Hepatocyte (in vitro differentiated cells): Measurements from ENCODE around the gene AOPEP.

ENCODE experiments used
- EZH2 ChIP-seq: fragments of 200-600 bp; sonication (generic); IDR thresholded peaks from 2 replicates; pipeline ENCODE4 v1.6.1; 2016; ENCODE audit warnings: antibody characterized with exemption, mild to moderate bottlenecking, borderline replicate concordance
- EZH2phosphoT487 ChIP-seq: fragments of 200-600 bp; sonication (generic); IDR thresholded peaks from one replicate; pipeline ENCODE4 v1.6.1; 2018; ENCODE audit warnings: antibody characterized with exemption, mild to moderate bottlenecking, low read depth, moderate library complexity; ENCODE audit not compliant: unreplicated experiment, severe bottlenecking
- TF ChIP-seq, protein P1 (sequence below): fragments of 200-600 bp; sonication (generic); IDR thresholded peaks from 2 replicates; pipeline ENCODE4 v1.5.1; 2016; ENCODE audit warnings: antibody characterized with exemption, mild to moderate bottlenecking; ENCODE audit not compliant: poor library complexity

DNA sequence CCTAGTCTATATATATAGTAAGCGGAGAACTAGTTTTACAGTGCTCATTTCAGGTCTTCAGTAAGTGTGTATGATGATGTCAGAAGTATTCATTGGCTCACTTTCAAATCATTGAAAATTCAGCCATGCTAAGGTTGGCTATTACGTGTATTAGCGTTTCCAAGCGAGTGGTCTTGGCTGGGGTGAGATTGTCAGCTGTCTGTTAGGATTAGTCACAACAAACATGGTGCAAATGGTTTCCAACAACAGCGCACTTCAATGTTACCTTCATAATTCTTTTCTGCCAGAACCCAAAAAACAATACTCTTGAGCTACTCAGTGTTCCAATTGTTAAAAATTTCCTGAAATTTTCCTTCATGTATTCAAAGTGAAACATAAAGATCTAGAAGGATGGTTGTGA lies 283.0 kb downstream of the AOPEP start:
- TF ChIP-seq EZH2 (no peak), EZH2phosphoT487 (no peak)
- TF ChIP-seq, protein P1, sequence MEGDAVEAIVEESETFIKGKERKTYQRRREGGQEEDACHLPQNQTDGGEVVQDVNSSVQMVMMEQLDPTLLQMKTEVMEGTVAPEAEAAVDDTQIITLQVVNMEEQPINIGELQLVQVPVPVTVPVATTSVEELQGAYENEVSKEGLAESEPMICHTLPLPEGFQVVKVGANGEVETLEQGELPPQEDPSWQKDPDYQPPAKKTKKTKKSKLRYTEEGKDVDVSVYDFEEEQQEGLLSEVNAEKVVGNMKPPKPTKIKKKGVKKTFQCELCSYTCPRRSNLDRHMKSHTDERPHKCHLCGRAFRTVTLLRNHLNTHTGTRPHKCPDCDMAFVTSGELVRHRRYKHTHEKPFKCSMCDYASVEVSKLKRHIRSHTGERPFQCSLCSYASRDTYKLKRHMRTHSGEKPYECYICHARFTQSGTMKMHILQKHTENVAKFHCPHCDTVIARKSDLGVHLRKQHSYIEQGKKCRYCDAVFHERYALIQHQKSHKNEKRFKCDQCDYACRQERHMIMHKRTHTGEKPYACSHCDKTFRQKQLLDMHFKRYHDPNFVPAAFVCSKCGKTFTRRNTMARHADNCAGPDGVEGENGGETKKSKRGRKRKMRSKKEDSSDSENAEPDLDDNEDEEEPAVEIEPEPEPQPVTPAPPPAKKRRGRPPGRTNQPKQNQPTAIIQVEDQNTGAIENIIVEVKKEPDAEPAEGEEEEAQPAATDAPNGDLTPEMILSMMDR: no peak
